ENCODE data around the gene FBN1.

GRCh38 chr15:48559285-48559684, 86.2 kb downstream of the FBN1 start:
- TF ChIP-seq CTCF (IDR thresholded peaks at IDR 0.05) (no peak), ZSCAN18 (CRISPR knock-in tag; IDR thresholded peaks at IDR 0.05) (no peak), STAT6 (CRISPR knock-in tag; conservative IDR thresholded peaks at IDR 0.05; ENCODE audit: low read depth) (no peak), CDX4 (CRISPR knock-in tag; IDR thresholded peaks at IDR 0.05; ENCODE audit: borderline replicate concordance) (no peak), ETV6 (CRISPR knock-in tag; IDR thresholded peaks at IDR 0.05) (no peak), NFYB (CRISPR knock-in tag; conservative IDR thresholded peaks at IDR 0.05; ENCODE audit: low read depth) (no peak), MAX (CRISPR knock-in tag; IDR thresholded peaks at IDR 0.05) (no peak)

Data from WTC11 (cell line).